CD4-positive, CD25-positive, alpha-beta regulatory T cell (primary cell): Measurements from ENCODE around the gene RASGRF1. TPM values are rescaled to one million over a fixed set of nuclear protein-coding genes. Genes with fewer than 3 reads are reported as not detected.

ENCODE experiments used
- ATAC-seq, 2 donors: fragments of 150-1000 bp; cut with Tn5 transposase; one replicate each; pipeline ENCODE4 v1.10.0; 2021; ENCODE audit warnings: low read depth in 2 of 2, moderate number of reproducible peaks in 2 of 2, moderate library complexity in 1 of 2
- DNase-seq, 3 donors: peaks; one replicate each; pipeline versions ENCODE4 v3.0.0 to v3.0.0-alpha.2; 2012 to 2022; ENCODE audit warnings: mixed read lengths in 1 of 3
- H3K27ac ChIP-seq: one replicate; pipeline ENCODE4 v1.7.0; 2013; ENCODE audit warnings: mild to moderate bottlenecking, low read length; ENCODE audit not compliant: insufficient read depth, poor library complexity, severe bottlenecking
- H3K27me3 ChIP-seq: one replicate; pipeline ENCODE4 v1.7.0; 2013; ENCODE audit warnings: low read length; ENCODE audit not compliant: control insufficient read depth, insufficient read depth
- H3K36me3 ChIP-seq: one replicate; pipeline ENCODE4 v1.7.0; 2013; ENCODE audit warnings: mild to moderate bottlenecking, low read length, moderate library complexity; ENCODE audit not compliant: control insufficient read depth, insufficient read depth
- H3K4me1 ChIP-seq: 2 replicates; pipeline ENCODE4 v1.7.0; 2013; ENCODE audit warnings: mild to moderate bottlenecking, low read length; ENCODE audit not compliant: insufficient read depth, control insufficient read depth, poor library complexity, severe bottlenecking
- H3K4me3 ChIP-seq: one replicate; pipeline ENCODE4 v1.7.0; 2013; ENCODE audit warnings: low read depth, mild to moderate bottlenecking, low read length, moderate library complexity
- H3K9me3 ChIP-seq, 2 experiments: 1 replicate in 1 of 2; 2 replicates in 1 of 2; pipeline ENCODE4 v1.7.0; 2013; ENCODE audit warnings: low read length in 2 of 2, mild to moderate bottlenecking in 1 of 2, moderate library complexity in 1 of 2; ENCODE audit not compliant: control insufficient read depth in 2 of 2
- H3K27ac Mint-ChIP-seq, 3 donors: one replicate each; pipeline ENCODE4 v1.8.0; 2020 to 2022; ENCODE audit warnings: mild to moderate bottlenecking in 3 of 3, mixed read lengths in 3 of 3, moderate library complexity in 2 of 3
- H3K27me3 Mint-ChIP-seq: one replicate; pipeline ENCODE4 v1.8.0; 2022; ENCODE audit warnings: mild to moderate bottlenecking, mixed read lengths
- H3K36me3 Mint-ChIP-seq: one replicate; pipeline ENCODE4 v1.8.0; 2020; ENCODE audit warnings: mixed read lengths
- H3K4me1 Mint-ChIP-seq, 4 donors: one replicate each; pipeline ENCODE4 v1.8.0; 2020 to 2022; ENCODE audit warnings: mixed read lengths in 4 of 4, mild to moderate bottlenecking in 1 of 4
- H3K4me3 Mint-ChIP-seq, 4 donors: one replicate each; pipeline ENCODE4 v1.8.0; 2020 to 2022; ENCODE audit warnings: mild to moderate bottlenecking in 4 of 4, mixed read lengths in 4 of 4, moderate library complexity in 3 of 4
- H3K9me3 Mint-ChIP-seq, 7 donors: one replicate each; pipeline ENCODE4 v1.8.0; 2020 to 2022; ENCODE audit warnings: mixed read lengths in 7 of 7, mild to moderate bottlenecking in 3 of 7, moderate library complexity in 2 of 7
- polyA plus RNA-seq, 4 donors: library from polyadenylated mRNA; unstranded; fragments of 300-500 nt; fragmentation: Illumina TruSeq; gene quantifications; one replicate each; pipeline ENCODE4 v1.2.3, GENCODE V29; 2021
- total RNA-seq: library from RNA; stranded (reverse); gene quantifications from one replicate; pipeline ENCODE4 v1.2.3, GENCODE V29; 2022

The RASGRF1 gene
- total and polyA plus RNA-seq, 5 donors from 2014 or later = not detected

DNA sequence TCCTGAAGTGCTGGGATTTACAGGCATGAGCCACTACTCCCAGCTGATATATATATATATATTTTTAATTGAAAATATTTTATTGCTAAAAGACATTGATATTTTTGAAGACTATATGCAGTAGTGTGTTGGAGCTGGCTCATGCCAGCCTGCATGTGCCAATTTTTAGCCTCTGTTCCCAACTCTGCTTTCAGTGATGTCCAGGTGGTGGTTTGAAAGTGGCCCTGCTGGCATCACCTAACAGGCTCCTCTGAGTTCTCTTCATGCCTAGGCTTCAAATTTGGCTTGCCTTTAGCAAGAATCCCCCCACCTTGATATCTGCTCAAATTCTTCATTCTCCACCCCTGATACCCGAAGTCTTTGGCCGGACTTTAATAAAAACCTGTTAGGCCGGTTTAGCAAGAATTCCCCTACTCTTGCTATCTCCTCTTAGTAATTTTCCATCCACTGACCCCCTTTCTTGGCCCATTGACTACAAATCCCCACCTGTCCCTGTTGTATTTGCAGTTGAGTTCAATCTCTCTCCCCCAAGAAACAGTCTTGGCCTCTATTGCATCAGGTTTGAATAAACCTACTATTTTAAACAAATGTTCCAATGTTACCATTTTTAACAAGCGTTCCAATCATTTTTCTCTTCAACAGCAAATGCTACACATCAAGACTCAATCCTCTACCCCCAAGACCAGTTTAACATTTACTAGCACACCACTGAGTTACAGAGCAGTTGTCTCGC lies 121.9 kb downstream of the RASGRF1 start:
- H3K9me3 Mint-ChIP-seq = no peaks in the 10 kb centered on the region
- Histone ChIP-seq H3K4me1 (no peaks in the 10 kb centered on the region), H3K27me3 (no peaks in the 10 kb centered on the region), H3K27ac (no peak overlapping the region), H3K4me3 (no peak overlapping the region), H3K36me3 (no peaks in the 10 kb centered on the region), H3K9me3 (no peaks in the 10 kb centered on the region)
- peaks cover 5% of the 10 kb centered on the region for H3K27me3 Mint-ChIP-seq
- H3K4me1 Mint-ChIP-seq = no peaks in the 10 kb centered on the region
- ATAC-seq (no peak), DNase-seq (no peak)
- H3K27ac Mint-ChIP-seq = peak overlapping the region in 1 of 3 donors; percentile 45
- H3K4me3 Mint-ChIP-seq = no peak overlapping the region
- peaks cover 3% of the 10 kb centered on the region for H3K36me3 Mint-ChIP-seq

GRCh38 chr15:78968114-78968513 lies 122.5 kb downstream of the RASGRF1 start:
- Mint-ChIP-seq H3K27ac (no peak overlapping the region), H3K4me1 (no peaks in the 10 kb centered on the region), H3K9me3 (no peaks in the 10 kb centered on the region), H3K4me3 (no peak overlapping the region), H3K36me3 (peaks cover 3% of the 10 kb centered on the region), H3K27me3 (peaks cover 5% of the 10 kb centered on the region)
- no peak for ATAC-seq
- H3K9me3 ChIP-seq = no peaks in the 10 kb centered on the region
- DNase-seq = no peak
- no peak overlapping the region for H3K4me3 ChIP-seq
- no peak overlapping the region for H3K27ac ChIP-seq
- no peaks in the 10 kb centered on the region for H3K36me3 ChIP-seq
- H3K27me3 ChIP-seq = no peaks in the 10 kb centered on the region
- no peaks in the 10 kb centered on the region for H3K4me1 ChIP-seq

- no peaks in the 10 kb centered on the region for H3K27me3 ChIP-seq
- ATAC-seq = no peak
- Mint-ChIP-seq H3K36me3 (peaks cover 3% of the 10 kb centered on the region), H3K9me3 (no peaks in the 10 kb centered on the region), H3K27ac (no peak overlapping the region), H3K4me3 (no peak overlapping the region), H3K4me1 (no peaks in the 10 kb centered on the region), H3K27me3 (peaks cover 9% of the 10 kb centered on the region)
- no peak for DNase-seq
- no peaks in the 10 kb centered on the region for H3K4me1 ChIP-seq
- no peaks in the 10 kb centered on the region for H3K36me3 ChIP-seq
- no peak overlapping the region for H3K27ac ChIP-seq
- no peaks in the 10 kb centered on the region for H3K9me3 ChIP-seq
- H3K4me3 ChIP-seq = no peak overlapping the region
Measured at GRCh38 chr15:78960308-78960707, 130.3 kb downstream of the RASGRF1 start.

DNA sequence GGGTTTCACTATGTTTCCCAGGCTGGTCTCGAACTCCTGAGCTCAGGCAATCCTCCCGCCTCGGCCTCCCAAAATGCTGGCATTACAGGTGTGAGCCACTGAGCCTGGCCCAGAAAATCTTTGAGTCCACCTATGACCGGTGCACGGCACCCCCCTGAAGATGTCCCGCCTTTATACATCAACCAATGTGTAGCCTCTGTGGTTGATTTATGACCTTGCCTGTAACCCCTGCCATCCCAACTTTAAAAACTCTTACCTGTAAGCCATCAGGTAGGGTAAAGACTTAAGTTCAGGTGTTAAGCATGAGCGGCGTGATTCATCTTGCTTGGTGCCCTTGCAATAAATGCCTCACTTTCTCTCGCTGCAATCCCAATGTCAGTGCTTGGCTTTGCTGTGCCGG lies 131.2 kb downstream of the RASGRF1 start:
- no peak overlapping the region for H3K4me3 Mint-ChIP-seq
- Histone ChIP-seq H3K27me3 (no peaks in the 10 kb centered on the region), H3K27ac (no peak overlapping the region), H3K4me1 (no peaks in the 10 kb centered on the region), H3K36me3 (no peaks in the 10 kb centered on the region), H3K4me3 (no peak overlapping the region), H3K9me3 (no peaks in the 10 kb centered on the region)
- H3K27ac Mint-ChIP-seq = no peak overlapping the region
- no peaks in the 10 kb centered on the region for H3K4me1 Mint-ChIP-seq
- ATAC-seq = no peak
- no peaks in the 10 kb centered on the region for H3K9me3 Mint-ChIP-seq
- peaks cover 9% of the 10 kb centered on the region for H3K27me3 Mint-ChIP-seq
- DNase-seq = no peak
- H3K36me3 Mint-ChIP-seq = no peaks in the 10 kb centered on the region

DNA sequence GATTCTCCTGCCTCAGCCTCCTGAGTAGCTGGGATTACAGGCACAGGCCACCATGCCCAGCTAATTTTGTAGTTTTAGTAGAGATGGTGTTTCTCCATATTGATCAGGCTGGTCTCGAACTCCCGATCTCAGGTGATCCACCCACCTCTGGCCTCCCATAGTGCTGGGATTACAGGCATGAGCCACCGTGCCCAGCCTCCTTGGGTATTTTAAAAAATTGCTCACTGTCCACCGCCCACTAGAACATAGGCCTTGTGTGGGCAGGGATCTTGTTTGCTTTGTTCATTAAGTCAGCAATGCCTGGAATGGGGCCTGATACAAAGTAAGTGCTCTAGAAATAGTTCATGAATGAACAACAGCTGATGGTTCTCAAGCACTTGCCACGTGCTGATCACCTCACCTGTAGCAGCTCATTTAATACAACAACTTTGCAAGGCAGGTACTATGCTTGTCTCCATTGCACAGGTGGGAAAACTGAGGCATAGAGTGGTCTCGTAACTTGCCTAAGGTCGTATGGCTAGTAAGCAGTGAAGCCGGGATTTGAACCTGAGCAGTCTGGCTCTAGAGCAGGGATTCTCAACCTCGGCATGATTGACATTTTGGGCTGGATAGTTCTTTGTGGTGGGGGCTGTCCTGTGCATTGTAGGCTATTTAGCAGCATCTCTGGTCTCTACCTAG lies 133.0 kb downstream of the RASGRF1 start:
- Histone ChIP-seq H3K27ac (no peak overlapping the region), H3K27me3 (no peaks in the 10 kb centered on the region), H3K4me3 (no peak overlapping the region), H3K36me3 (no peaks in the 10 kb centered on the region), H3K9me3 (no peaks in the 10 kb centered on the region), H3K4me1 (no peaks in the 10 kb centered on the region)
- no peaks in the 10 kb centered on the region for H3K36me3 Mint-ChIP-seq
- DNase-seq (no peak), ATAC-seq (no peak)
- H3K4me1 Mint-ChIP-seq = no peaks in the 10 kb centered on the region
- peaks cover 14% of the 10 kb centered on the region for H3K27me3 Mint-ChIP-seq
- no peak overlapping the region for H3K27ac Mint-ChIP-seq
- H3K4me3 Mint-ChIP-seq = no peak overlapping the region
- no peaks in the 10 kb centered on the region for H3K9me3 Mint-ChIP-seq

DNA sequence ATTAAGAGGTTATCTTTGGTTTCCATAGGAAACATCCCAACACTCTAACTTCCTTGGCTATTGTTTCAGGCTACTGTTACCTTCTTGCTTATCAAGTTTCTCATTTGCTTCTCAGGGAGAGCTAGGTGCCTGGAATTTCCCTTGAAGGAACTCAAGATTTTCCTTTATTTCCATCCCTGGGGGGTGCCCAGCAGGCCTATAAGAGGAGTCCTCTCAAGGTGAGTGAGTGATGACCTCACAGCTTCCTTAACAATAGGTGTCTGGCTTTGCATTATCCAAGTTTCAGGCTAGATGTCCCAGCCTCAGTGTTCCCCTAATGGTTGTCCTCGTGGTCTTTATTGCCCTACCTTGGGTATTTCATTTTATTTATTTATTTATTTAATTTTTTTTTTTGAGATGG lies 133.6 kb downstream of the RASGRF1 start:
- H3K27ac Mint-ChIP-seq = no peak overlapping the region
- no peaks in the 10 kb centered on the region for H3K4me1 ChIP-seq
- no peak overlapping the region for H3K4me3 ChIP-seq
- H3K36me3 Mint-ChIP-seq = no peaks in the 10 kb centered on the region
- no peaks in the 10 kb centered on the region for H3K9me3 ChIP-seq
- peaks cover 15% of the 10 kb centered on the region for H3K27me3 Mint-ChIP-seq
- no peak overlapping the region for H3K27ac ChIP-seq
- no peaks in the 10 kb centered on the region for H3K4me1 Mint-ChIP-seq
- no peak for ATAC-seq
- no peaks in the 10 kb centered on the region for H3K27me3 ChIP-seq
- no peak for DNase-seq
- H3K4me3 Mint-ChIP-seq = no peak overlapping the region
- no peaks in the 10 kb centered on the region for H3K9me3 Mint-ChIP-seq
- no peaks in the 10 kb centered on the region for H3K36me3 ChIP-seq

GRCh38 chr15:78955355-78955754 lies 135.2 kb downstream of the RASGRF1 start:
- H3K36me3 Mint-ChIP-seq = no peaks in the 10 kb centered on the region
- H3K27me3 Mint-ChIP-seq = peaks cover 15% of the 10 kb centered on the region
- no peak for ATAC-seq
- H3K27ac Mint-ChIP-seq = no peak overlapping the region
- no peaks in the 10 kb centered on the region for H3K4me1 ChIP-seq
- H3K27me3 ChIP-seq = no peaks in the 10 kb centered on the region
- H3K4me1 Mint-ChIP-seq = peaks cover 0 to 2% (median 0%) of the 10 kb centered on the region in 4 donors
- H3K9me3 ChIP-seq = no peaks in the 10 kb centered on the region
- H3K4me3 ChIP-seq = no peak overlapping the region
- DNase-seq = no peak
- no peak overlapping the region for H3K27ac ChIP-seq
- no peak overlapping the region for H3K4me3 Mint-ChIP-seq
- H3K9me3 Mint-ChIP-seq = no peaks in the 10 kb centered on the region
- no peaks in the 10 kb centered on the region for H3K36me3 ChIP-seq

DNA sequence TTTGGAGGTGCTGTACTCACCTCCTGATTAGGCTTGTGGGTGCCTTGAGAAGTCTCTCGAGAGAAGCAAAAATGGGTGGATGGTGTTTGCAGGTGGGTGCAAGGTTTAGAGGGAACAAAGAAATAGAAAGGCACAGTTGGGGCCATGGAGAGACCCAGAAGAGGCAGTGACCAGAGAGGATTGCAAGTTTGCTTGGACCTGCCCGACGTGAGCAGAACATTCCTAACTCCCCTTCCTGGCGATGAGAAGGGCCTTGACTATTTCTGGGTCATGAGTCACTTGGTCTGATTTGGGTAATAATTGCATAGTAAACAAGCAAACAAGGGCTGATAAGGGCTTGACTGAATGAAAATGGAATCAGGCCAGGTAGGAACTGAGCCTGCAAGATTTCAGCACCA lies 138.7 kb downstream of the RASGRF1 start:
- Mint-ChIP-seq H3K4me1 (peaks cover 0 to 2% (median 0%) of the 10 kb centered on the region in 4 donors), H3K36me3 (no peaks in the 10 kb centered on the region), H3K4me3 (no peak overlapping the region), H3K27me3 (peaks cover 14% of the 10 kb centered on the region), H3K27ac (peak overlapping the region in 1 of 3 donors; percentile 19), H3K9me3 (no peaks in the 10 kb centered on the region)
- no peak for DNase-seq
- ATAC-seq = no peak
- H3K27ac ChIP-seq = no peak overlapping the region
- no peaks in the 10 kb centered on the region for H3K27me3 ChIP-seq
- no peaks in the 10 kb centered on the region for H3K36me3 ChIP-seq
- H3K4me3 ChIP-seq = no peak overlapping the region
- no peaks in the 10 kb centered on the region for H3K4me1 ChIP-seq
- no peaks in the 10 kb centered on the region for H3K9me3 ChIP-seq
